Endothelial cell of umbilical vein (primary cell): ENCODE data around the gene SH3BP2.

Source experiments
- CTCF ChIP-seq, 2 donors: IDR thresholded peaks; 1 replicate in 1 of 2; 2 replicates in 1 of 2; pipeline ENCODE4 v1.5.1; 2011; ENCODE audit warnings: low read length in 2 of 2, mild to moderate bottlenecking in 2 of 2, moderate library complexity in 2 of 2, control low read depth in 1 of 2, inconsistent platforms in 1 of 2, low read depth in 1 of 2; ENCODE audit not compliant: insufficient read depth in 1 of 2; ENCODE audit errors: extremely low read depth in 1 of 2
- EZH2 ChIP-seq: IDR thresholded peaks from 2 replicates; pipeline ENCODE4 v1.6.1; 2012; ENCODE audit warnings: borderline replicate concordance, low read depth, mild to moderate bottlenecking, moderate library complexity, low read length, inconsistent platforms; ENCODE audit not compliant: severe bottlenecking
- JUN ChIP-seq: IDR thresholded peaks from 2 replicates; pipeline ENCODE4 v1.6.1; 2011; ENCODE audit warnings: borderline replicate concordance, low read depth; ENCODE audit not compliant: insufficient read length, insufficient read depth
- MAX ChIP-seq: IDR thresholded peaks from 2 replicates; pipeline ENCODE4 v1.6.1; 2011; ENCODE audit not compliant: insufficient read depth, insufficient read length
- POLR2A ChIP-seq: IDR thresholded peaks from 2 replicates; pipeline ENCODE4 v1.6.1; 2012; ENCODE audit warnings: low read depth, mild to moderate bottlenecking, control low read depth, low read length

- no peak for TF ChIP-seq CTCF (IDR thresholded peaks at IDR 0.05; ENCODE audit: extremely low read depth in 1 of 2, insufficient read depth in 1 of 2, low read depth in 1 of 2, low read length in 2 of 2)
- no peak for TF ChIP-seq MAX
- no peak for TF ChIP-seq JUN
- no peak for TF ChIP-seq EZH2
- TF ChIP-seq POLR2A: no peak
Observed at GRCh38 chr4:2802618-2803531, 10.0 kb downstream of the SH3BP2 start.
